H9 (cell line): ENCODE measurements around the gene SLC25A27. TPM values are rescaled to one million over a fixed set of nuclear protein-coding genes. Genes with fewer than 3 reads are reported as not detected.

Experiments
- DNase-seq: peaks from one replicate; pipeline ENCODE4 v3.0.0-alpha.2; 2017
- H2AFZ ChIP-seq: one replicate; pipeline ENCODE4 v1.6.1; 2013; ENCODE audit warnings: mild to moderate bottlenecking, low read length, control low read depth, moderate library complexity
- H2AK5ac ChIP-seq: 2 replicates; pipeline ENCODE4 v1.6.1; 2013; ENCODE audit warnings: low read length, control low read depth, mixed read lengths; ENCODE audit not compliant: insufficient read length
- H2BK120ac ChIP-seq: one replicate; pipeline ENCODE4 v1.6.1; 2013; ENCODE audit warnings: low read depth, mild to moderate bottlenecking, low read length, control low read depth, inconsistent platforms; ENCODE audit not compliant: poor library complexity, severe bottlenecking
- H2BK12ac ChIP-seq: 2 replicates; pipeline ENCODE4 v1.6.1; 2013; ENCODE audit warnings: low read length, control low read depth, mixed read lengths, low read depth; ENCODE audit not compliant: insufficient read length
- H2BK15ac ChIP-seq: 2 replicates; pipeline ENCODE4 v1.6.1; 2013; ENCODE audit warnings: low read depth, low read length, control low read depth
- H2BK20ac ChIP-seq: one replicate; pipeline ENCODE4 v1.6.1; 2013; ENCODE audit warnings: low read depth, mild to moderate bottlenecking, low read length, control low read depth, inconsistent platforms; ENCODE audit not compliant: poor library complexity, severe bottlenecking
- H2BK5ac ChIP-seq: 2 replicates; pipeline ENCODE4 v1.6.1; 2013; ENCODE audit warnings: low read length, control low read depth, mixed read lengths; ENCODE audit not compliant: insufficient read length
- H3K14ac ChIP-seq: 2 replicates; pipeline ENCODE4 v1.6.1; 2013; ENCODE audit warnings: low read length, control low read depth; ENCODE audit not compliant: insufficient read depth
- H3K18ac ChIP-seq: 2 replicates; pipeline ENCODE4 v1.6.1; 2013; ENCODE audit warnings: low read depth, mild to moderate bottlenecking, mixed read lengths, low read length, control low read depth; ENCODE audit not compliant: insufficient read length
- H3K23ac ChIP-seq: 2 replicates; pipeline ENCODE4 v1.6.1; 2013; ENCODE audit warnings: low read length, control low read depth, mixed read lengths, low read depth; ENCODE audit not compliant: insufficient read length
- H3K23me2 ChIP-seq: 2 replicates; pipeline ENCODE4 v1.6.1; 2013; ENCODE audit warnings: low read depth, mild to moderate bottlenecking, mixed read lengths, low read length, control low read depth; ENCODE audit not compliant: insufficient read length, poor library complexity, severe bottlenecking
- H3K27ac ChIP-seq: 2 replicates; pipeline ENCODE4 v1.5.1; 2013; ENCODE audit warnings: low read length, control low read depth, mixed read lengths, low read depth; ENCODE audit not compliant: insufficient read length
- H3K27me3 ChIP-seq: 2 replicates; pipeline ENCODE4 v1.6.1; 2013; ENCODE audit warnings: low read length, control low read depth, inconsistent platforms; ENCODE audit not compliant: insufficient read depth
- H3K4ac ChIP-seq: 2 replicates; pipeline ENCODE4 v1.6.1; 2013; ENCODE audit warnings: low read depth, mild to moderate bottlenecking, control low read depth, inconsistent platforms, low read length, moderate library complexity
- H3K4me1 ChIP-seq: 2 replicates; pipeline ENCODE4 v1.6.1; 2013; ENCODE audit warnings: low read length, control low read depth, inconsistent platforms; ENCODE audit not compliant: insufficient read depth
- H3K4me2 ChIP-seq: 2 replicates; pipeline ENCODE4 v1.6.1; 2013; ENCODE audit warnings: low read length, control low read depth, mixed read lengths; ENCODE audit not compliant: insufficient read length, insufficient read depth
- H3K56ac ChIP-seq: 2 replicates; pipeline ENCODE4 v1.6.1; 2013; ENCODE audit warnings: low read depth, mild to moderate bottlenecking, mixed read lengths, low read length, control low read depth; ENCODE audit not compliant: insufficient read length
- H3K79me1 ChIP-seq: 2 replicates; pipeline ENCODE4 v1.6.1; 2013; ENCODE audit warnings: low read depth, mild to moderate bottlenecking, moderate library complexity, low read length, control low read depth, inconsistent platforms; ENCODE audit not compliant: insufficient read depth, poor library complexity, severe bottlenecking
- H3K79me2 ChIP-seq: 2 replicates; pipeline ENCODE4 v1.6.1; 2013; ENCODE audit warnings: low read length, control low read depth, inconsistent platforms; ENCODE audit not compliant: insufficient read depth
- H3K9ac ChIP-seq: 2 replicates; pipeline ENCODE4 v1.6.1; 2013; ENCODE audit warnings: low read length, control low read depth, mixed read lengths; ENCODE audit not compliant: insufficient read length; ENCODE audit errors: extremely low read depth
- H3K9me3 ChIP-seq: one replicate; pipeline ENCODE4 v1.6.1; 2013; ENCODE audit warnings: low read depth, low read length, inconsistent platforms; ENCODE audit not compliant: control insufficient read depth
- H3T11ph ChIP-seq: one replicate; pipeline ENCODE4 v1.6.1; 2013; ENCODE audit warnings: mild to moderate bottlenecking, low read length, control low read depth, inconsistent platforms
- H4K20me1 ChIP-seq: one replicate; pipeline ENCODE4 v1.6.1; 2013; ENCODE audit not compliant: control insufficient read depth, insufficient read length, insufficient read depth
- H4K5ac ChIP-seq: 2 replicates; pipeline ENCODE4 v1.6.1; 2013; ENCODE audit warnings: low read depth, mild to moderate bottlenecking, mixed read lengths, low read length, control low read depth; ENCODE audit not compliant: insufficient read length
- H4K8ac ChIP-seq: replicated peaks from 2 replicates; pipeline ENCODE4 v1.6.1; 2013; ENCODE audit warnings: low read length, control low read depth, mixed read lengths, low read depth; ENCODE audit not compliant: insufficient read length
- H4K91ac ChIP-seq: 2 replicates; pipeline ENCODE4 v1.6.1; 2013; ENCODE audit warnings: low read depth, mild to moderate bottlenecking, moderate library complexity, mixed read lengths, low read length, control low read depth; ENCODE audit not compliant: insufficient read length
- H3K27ac Mint-ChIP-seq, 3 experiments: 2 replicates in 2 of 3; 3 replicates in 1 of 3; pipeline ENCODE4 v1.8.0; 2020 to 2021; ENCODE audit warnings: mixed read lengths in 3 of 3, mild to moderate bottlenecking in 1 of 3, moderate library complexity in 1 of 3
- H3K27me3 Mint-ChIP-seq: 2 replicates; pipeline ENCODE4 v1.8.0; 2021; ENCODE audit warnings: low read depth, mild to moderate bottlenecking, moderate library complexity, mixed read lengths
- H3K36me3 Mint-ChIP-seq, 3 experiments: 2 replicates in 2 of 3; 3 replicates in 1 of 3; pipeline ENCODE4 v1.8.0; 2020 to 2021; ENCODE audit warnings: low read depth in 3 of 3, mixed read lengths in 3 of 3; ENCODE audit not compliant: insufficient read depth in 1 of 3
- H3K4me1 Mint-ChIP-seq, 2 experiments: 2 replicates each; pipeline ENCODE4 v1.8.0; 2020; ENCODE audit warnings: mixed read lengths in 2 of 2
- H3K4me3 Mint-ChIP-seq, 2 experiments: 2 replicates in 1 of 2; 3 replicates in 1 of 2; pipeline ENCODE4 v1.8.0; 2020 to 2021; ENCODE audit warnings: mild to moderate bottlenecking in 2 of 2, mixed read lengths in 2 of 2, moderate library complexity in 1 of 2
- H3K9me3 Mint-ChIP-seq, 2 experiments: 2 replicates in 1 of 2; 3 replicates in 1 of 2; pipeline ENCODE4 v1.8.0; 2020; ENCODE audit warnings: mild to moderate bottlenecking in 2 of 2, mixed read lengths in 2 of 2, moderate library complexity in 1 of 2
- CTCF ChIP-seq: fragments of 200-600 bp; sonication (generic); conservative IDR thresholded peaks from 3 replicates; pipeline ENCODE4 v1.8.0; 2021; ENCODE audit warnings: antibody characterized with exemption, mild to moderate bottlenecking
- WGBS: extraction: QIAGEN DNeasy Blood & Tissue Kit; methylation state at CpG from one replicate; pipeline ENCODE4 v1.1.7; 2013; ENCODE audit warnings: missing lambda C conversion rate, low lambda C conversion rate, mixed read lengths; ENCODE audit not compliant: insufficient read length; ENCODE audit errors: extremely low coverage; 5-methylcytosine and 5-hydroxymethylcytosine counted together
- total RNA-seq: library from RNA; stranded (reverse); gene quantifications from 2 replicates; pipeline ENCODE4 v1.2.1, GENCODE V29; 2021

Gene SLC25A27
- total RNA-seq, 1 experiment from 2014 or later: 5.1 TPM

GRCh38 chr6:46628976-46629375 is 23.8 kb upstream of the SLC25A27 start:
- Histone ChIP-seq H4K91ac (no peak overlapping the region), H2BK12ac (no peak overlapping the region), H3K9ac (no peak overlapping the region), H3K4ac (no peak overlapping the region), H3K27ac (no peak overlapping the region), H3K79me1 (no peaks in the 10 kb centered on the region), H2BK20ac (no peak overlapping the region), H3K4me2 (no peak overlapping the region), H3K23me2 (no peaks in the 10 kb centered on the region), H3K18ac (no peak overlapping the region), H3K14ac (no peak overlapping the region), H4K20me1 (no peaks in the 10 kb centered on the region), H3K27me3 (no peaks in the 10 kb centered on the region), H4K5ac (no peak overlapping the region), H3K4me1 (no peaks in the 10 kb centered on the region), H2BK120ac (no peak overlapping the region), H2AFZ (no peak overlapping the region), H2AK5ac (no peak overlapping the region), H3K9me3 (no peaks in the 10 kb centered on the region), H3K56ac (no peak overlapping the region), H2BK5ac (no peak overlapping the region), H4K8ac (no peak overlapping the region), H3T11ph (no peak overlapping the region), H2BK15ac (no peak overlapping the region), H3K79me2 (no peaks in the 10 kb centered on the region), H3K23ac (no peak overlapping the region)
- TF ChIP-seq CTCF: no peak
- DNase-seq: no peak
- Mint-ChIP-seq H3K27me3 (no peaks in the 10 kb centered on the region), H3K9me3 (no peaks in the 10 kb centered on the region), H3K4me1 (peaks cover 0 to under 1% of the 10 kb centered on the region in 2 experiments; a peak in 2 of 4 replicates), H3K4me3 (no peak overlapping the region), H3K27ac (no peak overlapping the region), H3K36me3 (no peaks in the 10 kb centered on the region; a peak in 1 of 7 replicates)
- WGBS: no CpG with 5 or more reads among the region's 3 CpGs
